GM19463 (cell line): Measurements from ENCODE around the gene XKR3.
"Not testable (repeated sequence)": the region's sequence is repeated elsewhere in the genome, so short reads cannot be mapped to it uniquely, and the experiment has no call there.

Experiments used
- ATAC-seq: cut with Tn5 transposase; IDR thresholded peaks from one replicate; pipeline ENCODE4 v1.9.1; 2021; ENCODE audit warnings: mild to moderate bottlenecking, moderate library complexity; ENCODE audit not compliant: unreplicated experiment

Gene XKR3

GRCh38 chr22:16806401-16806800 is 18.8 kb downstream of the XKR3 start:
- ATAC-seq: no peak

- no peak for ATAC-seq
Measured at GRCh38 chr22:16804882-16805281, 20.3 kb downstream of the XKR3 start.

- ATAC-seq: no peak
Measured at GRCh38 chr22:16803255-16803917, 21.8 kb downstream of the XKR3 start.

GRCh38 chr22:16801571-16801970 is 23.6 kb downstream of the XKR3 start:
- ATAC-seq: no peak

DNA sequence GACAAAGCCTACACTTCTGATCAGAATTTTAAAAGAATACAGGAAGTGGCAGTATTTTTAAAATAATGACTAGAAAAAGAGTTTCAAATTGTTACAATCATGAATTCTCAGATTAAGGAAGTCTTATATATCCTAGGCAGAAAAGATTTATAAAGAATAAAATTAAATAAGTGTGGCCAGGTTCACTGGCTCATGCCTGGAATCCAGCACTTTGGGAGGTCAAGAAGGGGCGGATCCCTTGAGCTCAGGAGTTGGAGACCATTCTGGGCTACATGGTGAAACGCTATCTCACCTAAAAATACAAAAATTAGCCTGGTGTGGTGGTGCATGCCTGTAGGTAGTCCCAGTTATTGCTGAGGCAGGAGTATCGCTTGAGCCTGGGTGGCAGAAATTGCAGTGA is 24.1 kb downstream of the XKR3 start:
- no peak for ATAC-seq

DNA sequence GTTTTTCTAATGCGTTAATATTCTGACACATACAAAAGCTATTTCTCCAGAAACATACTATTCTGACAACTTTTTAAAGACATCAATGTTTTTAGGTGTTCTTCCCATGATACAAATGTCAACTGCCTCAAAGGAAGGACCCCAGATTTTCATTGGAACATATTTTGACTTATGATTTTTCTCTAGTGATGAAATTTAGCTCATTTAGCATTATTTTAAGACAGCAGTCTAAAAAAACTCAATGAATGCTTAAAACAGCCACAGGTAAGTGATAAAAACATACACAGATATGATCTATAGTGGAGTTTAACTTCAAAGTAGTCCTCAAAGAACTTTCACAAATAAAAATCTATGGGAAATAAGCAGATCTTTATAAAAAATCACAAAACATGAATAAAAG is 24.9 kb downstream of the XKR3 start:
- no peak for ATAC-seq

DNA sequence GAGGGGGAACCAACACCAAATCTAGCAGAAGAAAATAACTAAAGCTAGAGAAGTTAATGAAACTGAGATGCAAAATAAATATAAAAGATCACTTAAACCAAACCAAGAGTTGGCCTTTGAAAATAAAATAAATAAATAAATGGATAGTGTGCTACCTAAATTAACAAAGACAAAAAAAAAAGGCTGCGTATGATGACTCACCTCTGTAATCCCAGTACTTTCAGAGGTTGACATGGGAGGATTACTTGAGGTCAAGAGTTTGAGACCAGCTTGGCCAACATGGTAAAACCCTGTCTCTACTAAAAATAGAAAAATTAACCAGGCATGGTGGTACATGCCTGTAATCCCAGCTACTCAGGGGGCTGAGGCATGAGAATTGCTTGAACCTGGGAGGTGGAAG is 29.7 kb downstream of the XKR3 start:
- not testable (repeated sequence) for ATAC-seq

- ATAC-seq: no peak
Measured at GRCh38 chr22:16793831-16794230, 31.4 kb downstream of the XKR3 start.

- no peak for ATAC-seq
Measured at GRCh38 chr22:16789860-16790493, 35.2 kb downstream of the XKR3 start.

DNA sequence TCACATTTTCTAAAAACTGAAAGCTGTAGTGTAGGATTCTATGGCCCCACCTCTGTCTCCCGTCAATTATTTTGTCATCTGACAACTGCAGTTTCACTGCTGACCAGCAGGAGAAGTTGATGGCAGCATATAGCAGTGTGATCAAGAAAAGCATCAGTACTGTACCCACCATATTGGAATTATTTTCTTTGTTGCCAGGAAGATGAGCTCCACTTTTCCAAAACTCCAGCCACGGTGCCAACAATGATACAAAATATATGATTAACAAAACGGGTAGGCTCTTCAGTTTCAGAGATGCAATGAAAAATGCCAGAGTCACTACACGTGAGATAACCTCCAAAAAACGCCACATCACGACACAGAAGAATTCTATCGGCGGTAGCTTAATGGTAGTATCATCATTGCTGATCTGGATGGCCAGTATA is 41.3 kb downstream of the XKR3 start:
- ATAC-seq: no peak

GRCh38 chr22:16783453-16783852 is 41.8 kb downstream of the XKR3 start:
- no peak for ATAC-seq

- no peak for ATAC-seq
Measured at GRCh38 chr22:16781764-16782329, 43.4 kb downstream of the XKR3 start.

GRCh38 chr22:16781074-16781763 is 44.0 kb downstream of the XKR3 start:
- ATAC-seq: no peak

DNA sequence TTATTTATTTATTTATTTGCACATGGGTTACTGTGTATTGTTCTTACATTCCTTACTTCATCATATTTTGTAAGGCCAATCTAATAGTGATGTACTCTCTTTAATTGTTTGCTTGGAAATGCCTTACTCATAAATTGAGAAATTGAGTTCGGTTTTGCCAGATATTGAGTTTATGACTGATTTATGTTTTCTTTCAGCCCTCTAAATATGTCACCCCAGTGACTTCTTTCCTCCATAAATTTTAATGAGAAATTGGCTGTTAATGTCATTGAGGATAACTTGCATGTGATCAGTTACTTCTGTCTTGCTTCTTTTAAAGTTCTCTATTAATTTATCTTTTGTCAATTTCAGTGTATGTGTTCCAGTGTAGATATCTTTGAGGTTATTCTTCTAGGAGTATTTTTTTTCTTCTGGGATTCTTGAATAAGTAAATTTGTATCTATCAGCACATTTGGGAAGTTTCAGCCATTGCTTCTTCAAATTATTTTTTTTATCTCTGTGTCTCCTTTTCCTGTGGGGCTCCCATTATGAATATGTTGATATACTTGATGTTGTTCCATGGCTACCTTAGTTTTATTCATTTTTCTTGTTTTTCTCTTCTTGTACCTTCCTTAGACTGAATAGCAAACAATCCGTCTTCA is 47.8 kb downstream of the XKR3 start:
- no peak for ATAC-seq

- no peak for ATAC-seq
Measured at GRCh38 chr22:16776080-16776479, 49.1 kb downstream of the XKR3 start.

DNA sequence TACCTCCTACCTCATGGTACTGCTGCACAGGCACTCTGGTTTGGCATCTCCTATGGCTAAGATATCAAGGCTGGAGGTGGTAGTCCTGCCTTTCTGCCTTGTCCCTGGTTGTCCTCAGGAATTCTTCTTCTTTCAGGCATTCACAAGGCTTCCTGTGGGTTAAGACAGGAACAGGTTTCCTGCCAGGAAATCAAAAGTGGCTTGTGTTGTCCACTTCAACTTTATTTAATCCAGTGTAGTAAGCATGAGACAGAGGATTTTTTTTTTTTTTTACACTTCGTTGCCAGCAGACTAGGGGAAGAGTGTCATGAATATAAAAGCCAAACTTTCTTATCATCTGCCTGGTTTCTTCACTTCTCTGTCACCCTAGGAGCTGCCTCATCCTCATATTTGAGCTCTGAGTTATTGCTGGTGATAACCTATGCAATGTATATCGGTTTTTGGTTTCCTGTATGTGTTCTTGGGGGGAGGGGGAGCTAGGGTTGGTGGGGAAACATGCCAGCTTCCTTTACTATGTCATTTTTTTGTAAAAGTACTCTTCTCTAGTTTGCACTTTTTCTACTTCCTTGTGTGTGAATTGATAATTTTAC is 50.2 kb downstream of the XKR3 start:
- ATAC-seq: no peak

DNA sequence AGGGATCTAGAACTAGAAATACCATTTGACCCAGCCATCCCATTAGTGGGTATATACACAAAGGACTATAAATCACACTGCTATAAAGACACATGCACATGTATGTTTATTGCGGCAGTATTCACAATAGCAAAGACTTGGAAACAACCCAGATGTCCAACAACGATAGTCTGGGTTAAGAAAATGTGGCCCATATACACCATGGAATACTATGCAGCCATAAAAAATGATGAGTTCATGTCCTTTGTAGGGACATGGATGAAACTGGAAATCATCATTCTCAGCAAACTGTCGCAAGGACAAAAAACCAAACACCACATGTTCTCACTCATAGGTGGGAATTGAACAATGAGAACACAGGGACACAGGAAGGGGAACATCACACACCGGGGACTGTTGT is 53.6 kb downstream of the XKR3 start:
- not testable (repeated sequence) for ATAC-seq

DNA sequence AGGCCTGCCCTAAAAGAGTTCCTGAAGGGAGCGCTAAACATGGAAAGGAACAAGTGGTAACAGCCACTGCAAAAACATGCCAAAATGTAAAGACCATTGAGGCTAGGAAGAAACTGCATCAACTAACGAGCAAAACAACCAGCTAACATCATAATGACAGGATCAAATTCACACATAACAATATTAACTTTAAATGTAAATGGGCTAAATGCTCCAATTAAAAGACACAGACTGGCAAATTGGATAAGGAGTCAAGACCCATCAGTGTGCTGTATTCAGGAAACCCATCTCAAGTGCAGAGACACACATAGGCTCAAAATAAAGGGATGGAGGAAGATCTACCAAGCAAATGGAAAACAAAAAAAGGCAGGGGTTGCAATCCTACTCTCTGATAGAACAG is 57.3 kb downstream of the XKR3 start:
- ATAC-seq: not testable (repeated sequence)

GRCh38 chr22:16762224-16762623 is 63.0 kb downstream of the XKR3 start:
- ATAC-seq: not testable (repeated sequence)

- not testable (repeated sequence) for ATAC-seq
Measured at GRCh38 chr22:16760416-16760815, 64.8 kb downstream of the XKR3 start.

- not testable (repeated sequence) for ATAC-seq
Measured at GRCh38 chr22:16749282-16749681, 75.9 kb downstream of the XKR3 start.
